ENCODE measurements around the gene UBE2QL1.

UBE2QL1 gene

DNA sequence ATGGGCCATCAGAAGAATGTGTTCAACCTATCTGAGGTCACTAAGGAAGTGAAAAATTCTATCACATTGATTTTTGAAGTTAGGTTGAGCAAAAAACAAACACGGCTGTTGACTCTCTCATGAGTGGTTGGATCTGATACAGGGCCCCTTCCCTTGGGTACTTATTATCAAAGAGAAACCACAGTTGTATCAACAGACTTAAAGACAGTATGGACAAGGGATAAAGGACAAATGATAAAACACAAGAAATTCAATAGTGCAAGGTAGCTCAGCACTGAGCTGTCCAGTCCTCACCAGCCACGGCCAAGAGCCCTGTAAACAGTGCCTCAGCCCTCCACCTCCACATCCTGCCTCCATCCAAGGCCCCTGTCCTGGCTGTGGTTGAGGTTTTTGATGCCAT is 86.9 kb downstream of the UBE2QL1 start:
- no peak for DNase-seq (ENCODE audit: low spot score)

DNA sequence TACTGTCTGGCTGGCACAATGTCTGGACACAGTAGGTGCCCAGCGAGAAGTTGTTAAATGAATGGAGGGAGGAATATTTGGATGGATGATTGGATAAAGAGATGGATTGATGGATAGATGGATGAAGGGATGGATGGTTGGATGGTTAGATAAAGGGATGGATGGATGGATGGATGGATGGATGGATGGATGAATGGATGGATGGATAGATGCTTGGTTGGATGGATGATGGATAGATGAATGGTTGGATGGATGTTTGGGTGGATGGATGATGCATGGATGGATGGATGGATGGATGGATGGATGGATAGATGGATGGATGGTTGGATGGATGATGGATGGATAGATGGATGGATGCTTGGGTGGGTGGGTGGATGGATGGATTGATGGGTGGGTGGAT is 90.4 kb downstream of the UBE2QL1 start:
- no peak for DNase-seq (ENCODE audit: low spot score)

DNA sequence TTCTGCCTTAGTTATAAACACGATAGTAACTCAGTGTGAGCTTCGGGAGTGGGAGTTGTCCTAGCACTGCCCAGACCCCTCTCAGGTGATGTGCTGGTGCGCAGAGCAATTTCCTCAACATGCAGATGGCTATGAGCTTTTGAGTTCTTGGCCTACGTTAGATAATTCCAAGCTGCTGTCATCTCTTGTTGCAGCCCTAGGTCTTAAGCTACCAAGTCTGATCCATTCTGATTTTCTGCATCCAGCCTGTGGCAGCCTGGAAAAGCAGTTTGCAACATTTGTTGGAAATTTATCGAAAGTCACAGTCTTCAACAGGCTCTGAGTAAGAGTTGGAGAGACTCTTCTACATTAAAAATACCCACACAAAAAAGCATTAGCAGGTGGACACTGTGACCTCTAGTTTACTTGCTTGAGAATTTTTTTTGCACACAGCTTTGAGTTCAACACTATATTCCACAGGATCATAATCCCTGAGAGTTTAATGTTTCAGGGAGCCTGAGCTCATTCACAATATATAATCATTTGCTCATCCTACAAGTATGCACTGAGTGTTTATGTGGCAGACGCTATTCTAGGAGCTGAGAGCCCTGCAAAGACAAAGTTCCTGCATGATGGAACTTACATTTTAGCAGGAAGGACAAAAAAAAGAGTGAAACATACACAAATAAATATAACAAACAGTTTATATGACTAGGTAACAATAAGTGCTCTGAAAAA is 91.6 kb downstream of the UBE2QL1 start:
- DNase-seq (ENCODE audit: low spot score) = no peak

DNA sequence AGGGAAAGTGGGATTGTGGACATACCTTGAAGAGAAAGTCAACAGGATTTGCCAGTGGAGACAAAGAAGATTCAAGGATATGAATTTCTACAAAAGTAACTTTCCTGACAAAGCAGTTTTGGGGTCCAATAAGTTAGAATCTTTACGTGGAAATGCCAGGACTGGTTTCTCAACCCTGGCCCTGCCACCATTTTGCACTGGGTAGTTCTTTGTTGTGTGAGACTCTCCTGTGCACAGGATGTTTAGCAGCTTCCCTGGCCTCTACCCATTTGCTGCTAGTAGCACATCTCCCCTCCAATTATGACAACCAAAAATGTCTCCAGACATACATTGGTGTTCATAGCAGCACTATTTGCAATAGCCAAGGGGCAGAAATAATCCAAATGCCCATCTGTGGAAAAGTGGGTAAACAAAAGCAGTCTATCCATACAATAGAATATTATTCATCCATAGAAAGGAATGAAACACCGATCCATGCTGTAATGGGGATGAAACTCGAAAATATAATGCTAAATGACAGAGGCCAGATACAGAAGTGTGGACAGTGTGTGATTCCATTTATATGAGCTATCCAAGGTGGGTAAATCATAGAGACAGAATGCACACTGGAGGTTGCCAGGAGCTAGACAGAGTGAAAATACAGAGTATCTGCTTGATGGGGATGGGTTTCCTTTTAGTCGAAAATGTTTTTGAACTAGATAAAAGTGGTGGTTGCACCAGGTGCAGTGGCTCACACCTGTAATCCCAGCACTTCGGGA is 92.8 kb downstream of the UBE2QL1 start:
- no peak for DNase-seq (ENCODE audit: low spot score)

DNA sequence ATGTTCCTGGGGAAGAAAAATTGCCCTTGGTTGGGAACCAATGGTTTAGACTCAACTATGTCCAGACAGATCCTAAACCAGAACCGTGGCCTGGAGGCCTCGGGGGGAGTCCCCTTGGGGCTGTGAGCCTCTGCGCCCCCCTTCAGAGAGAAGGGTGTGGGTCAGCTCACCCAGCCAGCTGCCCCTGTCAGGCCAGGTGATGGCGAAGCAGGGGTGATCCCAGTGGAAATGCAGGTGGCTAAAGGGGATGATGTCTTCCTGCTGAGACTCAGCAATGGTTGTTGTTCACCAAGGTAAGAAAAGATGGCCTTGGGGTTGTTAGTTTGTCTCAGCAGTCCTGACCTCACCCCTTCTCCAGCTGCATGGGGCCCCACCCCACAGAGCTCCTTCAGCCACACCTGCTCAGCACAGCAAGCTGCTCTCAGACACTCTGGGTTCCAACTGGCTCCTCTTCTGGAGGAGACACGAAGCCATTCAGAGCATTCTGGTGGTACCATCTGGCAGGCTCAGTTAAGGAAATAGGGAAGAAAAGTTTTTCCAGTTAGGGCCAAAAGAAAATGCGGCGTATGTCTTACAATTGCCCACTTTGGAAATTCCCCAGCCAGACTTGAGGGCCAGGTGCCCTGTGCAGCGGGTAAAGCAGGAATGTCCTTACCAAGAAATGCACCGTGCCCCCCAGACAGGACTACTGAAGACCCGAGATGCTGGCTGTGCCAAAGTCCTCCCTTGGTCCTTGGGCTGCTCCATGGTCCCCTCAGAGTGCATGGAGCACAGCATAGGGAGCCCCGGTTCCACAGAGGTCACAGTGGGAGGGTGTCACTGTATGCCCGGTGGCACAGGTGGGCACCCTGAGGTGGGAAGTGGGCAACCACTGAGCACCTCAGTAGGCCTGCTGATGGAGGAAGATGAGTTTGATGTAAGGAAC is 94.0 kb downstream of the UBE2QL1 start:
- DNase-seq (ENCODE audit: low spot score) = no peak

DNA sequence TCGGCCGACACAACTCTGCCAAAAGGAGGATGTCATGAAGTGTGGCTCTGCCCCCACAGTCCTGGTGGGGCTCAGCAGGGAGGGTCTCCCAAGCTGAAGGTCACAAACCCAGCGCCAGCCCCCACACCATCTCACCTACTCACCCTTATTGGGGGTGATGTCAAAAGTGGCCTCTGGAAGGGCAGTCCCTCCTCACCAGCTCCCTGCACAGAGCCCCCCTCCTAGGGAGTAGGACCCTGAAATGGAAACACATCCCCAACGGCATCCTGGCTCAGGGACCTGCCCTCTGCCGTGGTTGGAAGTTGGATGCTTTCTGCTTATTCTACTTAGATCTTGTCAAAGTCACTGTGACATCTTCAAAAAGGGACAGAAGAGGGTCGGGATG is 94.7 kb downstream of the UBE2QL1 start:
- DNase-seq (ENCODE audit: low spot score) = no peak

DNA sequence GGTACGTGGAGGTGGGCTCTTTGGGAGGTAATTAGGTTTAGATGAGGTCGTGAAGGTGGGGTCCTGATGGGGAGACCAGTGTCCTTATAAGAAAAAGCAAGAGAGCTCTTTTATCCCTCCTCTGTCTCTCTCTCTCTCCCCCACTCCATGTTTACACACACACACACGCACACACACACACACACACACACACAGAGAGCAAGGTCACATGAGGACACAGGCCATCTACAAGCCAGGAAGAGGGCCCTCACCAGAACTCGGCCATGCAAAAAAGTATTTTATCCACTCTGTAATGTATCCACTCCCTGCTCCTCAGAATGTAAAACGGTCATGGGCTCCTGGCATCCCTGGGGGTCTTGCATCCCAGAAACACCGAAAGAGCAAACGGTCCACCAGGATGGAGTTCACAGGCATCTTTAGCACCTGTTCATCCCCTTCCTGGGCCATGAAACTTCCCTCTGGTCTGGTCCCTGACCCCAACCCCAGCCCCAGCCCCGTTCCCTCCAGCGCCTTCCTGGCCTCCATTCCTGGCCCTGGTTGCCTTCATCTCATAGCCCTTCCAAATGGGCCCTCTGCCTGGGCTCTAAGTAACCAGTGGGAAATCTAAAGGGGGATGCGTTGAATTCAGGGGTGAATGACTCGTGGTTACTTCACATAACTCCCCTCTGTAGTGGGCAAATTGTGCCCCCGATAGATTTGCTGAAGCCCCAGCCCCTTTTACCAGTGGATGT is 95.3 kb downstream of the UBE2QL1 start:
- DNase-seq (ENCODE audit: low spot score) = no peak
